GM12878 (cell line): ENCODE measurements around the gene ANKRD44. TPM values are rescaled to one million over a fixed set of nuclear protein-coding genes. Genes with fewer than 3 reads are reported as not detected.

Source experiments
- CHD4 ChIP-seq: fragments of 200-600 bp; sonication (generic); IDR thresholded peaks from 2 replicates; pipeline ENCODE4 v1.6.1; 2016; ENCODE audit warnings: mild to moderate bottlenecking
- DPF2 ChIP-seq: fragments of 450-650 bp; IDR thresholded peaks from 2 replicates; pipeline ENCODE4 v1.6.1; 2017; ENCODE audit warnings: mild to moderate bottlenecking
- ETV6 ChIP-seq, 2 experiments: fragments of 450-650 bp in 1 of 2; IDR thresholded peaks in 1 of 2; conservative IDR thresholded peaks in 1 of 2; 2 replicates each; pipeline ENCODE4 v1.6.1; 2014; ENCODE audit warnings: antibody characterized with exemption in 1 of 2, borderline replicate concordance in 1 of 2, low read depth in 1 of 2, mild to moderate bottlenecking in 1 of 2, moderate library complexity in 1 of 2
- GABPA ChIP-seq: IDR thresholded peaks from 2 replicates; pipeline ENCODE4 v1.6.1; 2014; ENCODE audit warnings: antibody characterized with exemption, low read depth, mild to moderate bottlenecking, inconsistent platforms
- IKZF1 ChIP-seq: fragments of 450-650 bp; conservative IDR thresholded peaks from 2 replicates; pipeline ENCODE4 v1.6.1; 2017; ENCODE audit warnings: antibody characterized with exemption, mild to moderate bottlenecking
- KLF5 ChIP-seq: fragments of 450-650 bp; IDR thresholded peaks from 2 replicates; pipeline ENCODE4 v1.6.1; 2014; ENCODE audit warnings: mild to moderate bottlenecking; ENCODE audit not compliant: partially characterized antibody
- POLR2AphosphoS2 ChIP-seq: IDR thresholded peaks from 2 replicates; pipeline ENCODE4 v1.6.1; 2011; ENCODE audit warnings: low read depth, mild to moderate bottlenecking, low read length, improper control_type of control experiment, moderate library complexity
- RAD21 ChIP-seq: IDR thresholded peaks from 2 replicates; pipeline ENCODE4 v1.6.1; 2011; ENCODE audit warnings: mild to moderate bottlenecking, low read depth, low read length, moderate library complexity; ENCODE audit not compliant: insufficient read depth
- RAD51 ChIP-seq: fragments of 450-650 bp; IDR thresholded peaks from 2 replicates; pipeline ENCODE4 v1.6.1; 2016; ENCODE audit warnings: moderate library complexity, mild to moderate bottlenecking, inconsistent platforms
- RBBP5 ChIP-seq: fragments of 200-600 bp; sonication (generic); conservative IDR thresholded peaks from 2 replicates; pipeline ENCODE4 v1.6.1; 2016
- SIN3A ChIP-seq: IDR thresholded peaks from 2 replicates; pipeline ENCODE4 v1.6.1; 2012; ENCODE audit warnings: low read depth, low read length, improper control_type of control experiment
- SMAD1 ChIP-seq: fragments of 450-650 bp; IDR thresholded peaks from 2 replicates; pipeline ENCODE4 v1.6.1; 2018; ENCODE audit warnings: mild to moderate bottlenecking, low read depth; ENCODE audit not compliant: partially characterized antibody
- SUZ12 ChIP-seq: fragments of 200-600 bp; sonication (generic); IDR thresholded peaks from one replicate; pipeline ENCODE4 v1.6.1; 2018; ENCODE audit warnings: antibody characterized with exemption, mild to moderate bottlenecking; ENCODE audit not compliant: unreplicated experiment
- TCF3 ChIP-seq: IDR thresholded peaks from 2 replicates; pipeline ENCODE4 v1.6.1; 2012; ENCODE audit warnings: low read depth, mild to moderate bottlenecking, low read length, borderline replicate concordance; ENCODE audit not compliant: insufficient read depth
- WRNIP1 ChIP-seq: IDR thresholded peaks from 2 replicates; pipeline ENCODE4 v1.6.1; 2011; ENCODE audit warnings: low read depth, low read length, improper control_type of control experiment, borderline replicate concordance
- YBX1 ChIP-seq: fragments of 450-650 bp; IDR thresholded peaks from 2 replicates; pipeline ENCODE4 v1.6.1; 2016; ENCODE audit warnings: antibody characterized with exemption
- polyA plus RNA-seq, 11 experiments: library from polyadenylated mRNA; depleted of rRNA in 4 of 11; unstranded in 6 of 11; stranded (reverse) in 5 of 11; fragments of >200 nt; fragmentation: Nextera tagmentation in 4 of 11; fragmentation: Illumina TruSeq in 1 of 11; extraction: Ambion mirVana in 4 of 11; extraction: Trizol in 1 of 11; gene quantifications; 1 replicate in 1 of 11; 2 replicates in 10 of 11; pipeline versions ENCODE4 v1.2.1 to v1.2.3, GENCODE V29; 2011 to 2016; ENCODE audit warnings: inconsistent platforms in 2 of 11, missing spikeins in 2 of 11, low read depth in 1 of 11
- total RNA-seq, 4 experiments: library from RNA; depleted of rRNA in 3 of 4; stranded (reverse); fragments of >200 nt in 3 of 4; fragmentation: Illumina TruSeq in 1 of 4; extraction: Trizol in 1 of 4; gene quantifications; 2 replicates each; pipeline versions ENCODE4 v1.2.1 to v1.2.3, GENCODE V29; 2013 to 2021
- TF ChIP-seq, protein P1 (sequence below): fragments of 450-650 bp; IDR thresholded peaks from 2 replicates; pipeline ENCODE4 v1.6.1; 2016; ENCODE audit warnings: mild to moderate bottlenecking
- TF ChIP-seq, protein P2 (sequence below): IDR thresholded peaks from 2 replicates; pipeline ENCODE4 v1.6.1; 2012; ENCODE audit warnings: mild to moderate bottlenecking, low read depth, low read length
- TF ChIP-seq, protein P3 (sequence below): fragments of 450-650 bp; IDR thresholded peaks from 2 replicates; pipeline ENCODE4 v1.6.1; 2014; ENCODE audit warnings: mild to moderate bottlenecking
- TF ChIP-seq, protein P4 (sequence below): fragments of 450-650 bp; IDR thresholded peaks from 2 replicates; pipeline ENCODE4 v1.6.1; 2018; ENCODE audit warnings: borderline replicate concordance, mild to moderate bottlenecking; ENCODE audit not compliant: partially characterized antibody
- TF ChIP-seq, protein P5 (sequence below): IDR thresholded peaks from 2 replicates; pipeline ENCODE4 v1.6.1; 2011; ENCODE audit warnings: low read depth, mild to moderate bottlenecking, low read length, moderate library complexity, borderline replicate concordance; ENCODE audit errors: extremely low read depth

Gene ANKRD44
- total and polyA plus RNA-seq, 10 of the 15 experiments (the other 5 are each of a cell fraction or from before 2014, with no cell fraction given) = 19.1 to 99.1 (median 59.6) TPM

DNA sequence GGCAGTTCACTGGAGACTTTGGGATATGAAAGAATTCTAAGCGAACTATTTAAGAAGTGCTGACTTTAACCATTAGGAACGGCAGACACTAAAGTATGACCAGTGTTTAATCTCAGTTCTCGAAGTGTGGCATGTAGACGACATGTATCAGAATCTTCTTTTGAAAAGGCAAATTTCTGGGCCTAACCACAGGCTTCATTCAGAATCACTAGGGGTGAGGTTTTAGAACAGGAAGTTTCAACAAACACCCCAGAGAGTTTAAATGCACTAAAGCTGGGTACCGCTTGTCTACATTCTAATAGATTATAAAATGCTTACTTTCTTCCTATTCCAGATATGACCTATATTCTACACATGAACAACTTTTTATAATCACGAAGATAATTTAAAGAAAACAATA lies 180.3 kb downstream of the ANKRD44 start (continued):
- TF ChIP-seq, protein P1, sequence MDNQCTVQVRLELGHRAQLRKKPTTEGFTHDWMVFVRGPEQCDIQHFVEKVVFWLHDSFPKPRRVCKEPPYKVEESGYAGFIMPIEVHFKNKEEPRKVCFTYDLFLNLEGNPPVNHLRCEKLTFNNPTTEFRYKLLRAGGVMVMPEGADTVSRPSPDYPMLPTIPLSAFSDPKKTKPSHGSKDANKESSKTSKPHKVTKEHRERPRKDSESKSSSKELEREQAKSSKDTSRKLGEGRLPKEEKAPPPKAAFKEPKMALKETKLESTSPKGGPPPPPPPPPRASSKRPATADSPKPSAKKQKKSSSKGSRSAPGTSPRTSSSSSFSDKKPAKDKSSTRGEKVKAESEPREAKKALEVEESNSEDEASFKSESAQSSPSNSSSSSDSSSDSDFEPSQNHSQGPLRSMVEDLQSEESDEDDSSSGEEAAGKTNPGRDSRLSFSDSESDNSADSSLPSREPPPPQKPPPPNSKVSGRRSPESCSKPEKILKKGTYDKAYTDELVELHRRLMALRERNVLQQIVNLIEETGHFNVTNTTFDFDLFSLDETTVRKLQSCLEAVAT = no peak
- TF ChIP-seq SUZ12 = no peak
- TF ChIP-seq SIN3A = no peak
- TF ChIP-seq TCF3 = no peak
- no peak for TF ChIP-seq RAD21
- TF ChIP-seq, protein P2, sequence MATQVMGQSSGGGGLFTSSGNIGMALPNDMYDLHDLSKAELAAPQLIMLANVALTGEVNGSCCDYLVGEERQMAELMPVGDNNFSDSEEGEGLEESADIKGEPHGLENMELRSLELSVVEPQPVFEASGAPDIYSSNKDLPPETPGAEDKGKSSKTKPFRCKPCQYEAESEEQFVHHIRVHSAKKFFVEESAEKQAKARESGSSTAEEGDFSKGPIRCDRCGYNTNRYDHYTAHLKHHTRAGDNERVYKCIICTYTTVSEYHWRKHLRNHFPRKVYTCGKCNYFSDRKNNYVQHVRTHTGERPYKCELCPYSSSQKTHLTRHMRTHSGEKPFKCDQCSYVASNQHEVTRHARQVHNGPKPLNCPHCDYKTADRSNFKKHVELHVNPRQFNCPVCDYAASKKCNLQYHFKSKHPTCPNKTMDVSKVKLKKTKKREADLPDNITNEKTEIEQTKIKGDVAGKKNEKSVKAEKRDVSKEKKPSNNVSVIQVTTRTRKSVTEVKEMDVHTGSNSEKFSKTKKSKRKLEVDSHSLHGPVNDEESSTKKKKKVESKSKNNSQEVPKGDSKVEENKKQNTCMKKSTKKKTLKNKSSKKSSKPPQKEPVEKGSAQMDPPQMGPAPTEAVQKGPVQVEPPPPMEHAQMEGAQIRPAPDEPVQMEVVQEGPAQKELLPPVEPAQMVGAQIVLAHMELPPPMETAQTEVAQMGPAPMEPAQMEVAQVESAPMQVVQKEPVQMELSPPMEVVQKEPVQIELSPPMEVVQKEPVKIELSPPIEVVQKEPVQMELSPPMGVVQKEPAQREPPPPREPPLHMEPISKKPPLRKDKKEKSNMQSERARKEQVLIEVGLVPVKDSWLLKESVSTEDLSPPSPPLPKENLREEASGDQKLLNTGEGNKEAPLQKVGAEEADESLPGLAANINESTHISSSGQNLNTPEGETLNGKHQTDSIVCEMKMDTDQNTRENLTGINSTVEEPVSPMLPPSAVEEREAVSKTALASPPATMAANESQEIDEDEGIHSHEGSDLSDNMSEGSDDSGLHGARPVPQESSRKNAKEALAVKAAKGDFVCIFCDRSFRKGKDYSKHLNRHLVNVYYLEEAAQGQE = no peak
- TF ChIP-seq, protein P3, sequence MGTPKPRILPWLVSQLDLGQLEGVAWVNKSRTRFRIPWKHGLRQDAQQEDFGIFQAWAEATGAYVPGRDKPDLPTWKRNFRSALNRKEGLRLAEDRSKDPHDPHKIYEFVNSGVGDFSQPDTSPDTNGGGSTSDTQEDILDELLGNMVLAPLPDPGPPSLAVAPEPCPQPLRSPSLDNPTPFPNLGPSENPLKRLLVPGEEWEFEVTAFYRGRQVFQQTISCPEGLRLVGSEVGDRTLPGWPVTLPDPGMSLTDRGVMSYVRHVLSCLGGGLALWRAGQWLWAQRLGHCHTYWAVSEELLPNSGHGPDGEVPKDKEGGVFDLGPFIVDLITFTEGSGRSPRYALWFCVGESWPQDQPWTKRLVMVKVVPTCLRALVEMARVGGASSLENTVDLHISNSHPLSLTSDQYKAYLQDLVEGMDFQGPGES = no peak
- TF ChIP-seq YBX1 = no peak
- no peak for TF ChIP-seq KLF5
- TF ChIP-seq, protein P4, sequence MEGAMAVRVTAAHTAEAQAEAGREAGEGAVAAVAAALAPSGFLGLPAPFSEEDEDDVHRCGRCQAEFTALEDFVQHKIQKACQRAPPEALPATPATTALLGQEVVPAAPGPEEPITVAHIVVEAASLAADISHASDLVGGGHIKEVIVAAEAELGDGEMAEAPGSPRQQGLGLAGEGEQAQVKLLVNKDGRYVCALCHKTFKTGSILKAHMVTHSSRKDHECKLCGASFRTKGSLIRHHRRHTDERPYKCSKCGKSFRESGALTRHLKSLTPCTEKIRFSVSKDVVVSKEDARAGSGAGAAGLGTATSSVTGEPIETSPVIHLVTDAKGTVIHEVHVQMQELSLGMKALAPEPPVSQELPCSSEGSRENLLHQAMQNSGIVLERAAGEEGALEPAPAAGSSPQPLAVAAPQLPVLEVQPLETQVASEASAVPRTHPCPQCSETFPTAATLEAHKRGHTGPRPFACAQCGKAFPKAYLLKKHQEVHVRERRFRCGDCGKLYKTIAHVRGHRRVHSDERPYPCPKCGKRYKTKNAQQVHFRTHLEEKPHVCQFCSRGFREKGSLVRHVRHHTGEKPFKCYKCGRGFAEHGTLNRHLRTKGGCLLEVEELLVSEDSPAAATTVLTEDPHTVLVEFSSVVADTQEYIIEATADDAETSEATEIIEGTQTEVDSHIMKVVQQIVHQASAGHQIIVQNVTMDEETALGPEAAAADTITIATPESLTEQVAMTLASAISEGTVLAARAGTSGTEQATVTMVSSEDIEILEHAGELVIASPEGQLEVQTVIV = no peak
- 0 out of 2 replicates have a peak, but pooled peaks have one; percentile 7 for TF ChIP-seq GABPA
- no peak for TF ChIP-seq POLR2AphosphoS2
- no peak for TF ChIP-seq WRNIP1
- TF ChIP-seq ETV6 (conservative IDR thresholded peaks at IDR 0.05 in 1 of 2, IDR thresholded peaks at IDR 0.05 in 1 of 2; ENCODE audit: borderline replicate concordance in 1 of 2, low read depth in 1 of 2) = no peak
- TF ChIP-seq CHD4 = no peak
- TF ChIP-seq RAD51 = no peak
- TF ChIP-seq IKZF1 = 0 out of 2 replicates have a peak, but pooled peaks have one; percentile 1
- no peak for TF ChIP-seq SMAD1
- no peak for TF ChIP-seq DPF2
- TF ChIP-seq, protein P5, sequence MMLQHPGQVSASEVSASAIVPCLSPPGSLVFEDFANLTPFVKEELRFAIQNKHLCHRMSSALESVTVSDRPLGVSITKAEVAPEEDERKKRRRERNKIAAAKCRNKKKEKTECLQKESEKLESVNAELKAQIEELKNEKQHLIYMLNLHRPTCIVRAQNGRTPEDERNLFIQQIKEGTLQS = no peak
- no peak for TF ChIP-seq RBBP5
- TF ChIP-seq, all 136 proteins: peak for 15
